HEK293 (cell line): ENCODE measurements around the gene UBFD1.

Experiments
- CTCF ChIA-PET: fragments of 350-600 bp; formaldehyde crosslinking; extraction: SDS; loops from one replicate; lab custom pipeline; 2021; ENCODE audit warnings: antibody characterized with exemption; lab: Yijun Ruan, JAX
- POLR2A ChIA-PET: fragments of 300-600 bp; formaldehyde crosslinking; extraction: SDS; loops from one replicate; lab custom pipeline; 2020; ENCODE audit warnings: antibody characterized with exemption, inconsistent platforms; lab: Yijun Ruan, JAX
- H3K27ac ChIP-seq: fragments of 200-500 bp; sonication (Bioruptor generic); 2 replicates; pipeline ENCODE4 v1.5.1; 2014; ENCODE audit warnings: low read depth, low read length, control low read depth, inconsistent platforms; ENCODE audit errors: extremely low read depth
- H3K36me3 ChIP-seq, 2 experiments: fragments of 200-500 bp in 1 of 2; sonication (Bioruptor generic) in 1 of 2; 1 replicate in 1 of 2; 2 replicates in 1 of 2; pipeline ENCODE4 v1.5.1; 2014 to 2017; ENCODE audit warnings: inconsistent platforms in 2 of 2, low read length in 2 of 2; ENCODE audit not compliant: control insufficient read depth in 2 of 2, insufficient read depth in 1 of 2
- H3K4me1 ChIP-seq: fragments of 200-500 bp; sonication (Bioruptor generic); 2 replicates; pipeline ENCODE4 v1.5.1; 2014; ENCODE audit warnings: mild to moderate bottlenecking, low read length, inconsistent platforms; ENCODE audit not compliant: control insufficient read depth, insufficient read depth
- H3K4me3 ChIP-seq: 2 replicates; pipeline ENCODE4 v1.5.1; 2011; ENCODE audit warnings: low read depth, mild to moderate bottlenecking, control low read depth, low read length, moderate library complexity
- H3K9me3 ChIP-seq: fragments of 200-500 bp; sonication (Bioruptor generic); 2 replicates; pipeline ENCODE4 v1.5.1; 2014; ENCODE audit warnings: low read depth, low read length, inconsistent platforms; ENCODE audit not compliant: control insufficient read depth, insufficient read depth
- HOXC10 ChIP-seq: sonication (generic); formaldehyde crosslinking; IDR thresholded peaks from 2 replicates; pipeline ENCODE4 v1.8.1; 2023; ENCODE audit warnings: mild to moderate bottlenecking, missing genetic modification reagents
- INSM2 ChIP-seq: fragments of 450-650 bp; formaldehyde crosslinking; IDR thresholded peaks from 2 replicates; pipeline ENCODE4 v1.5.1; 2016; ENCODE audit warnings: missing biosample characterization, missing genetic modification characterization
- OSR2 ChIP-seq: fragments of 450-650 bp; formaldehyde crosslinking; IDR thresholded peaks from 2 replicates; pipeline ENCODE4 v1.5.1; 2016; ENCODE audit warnings: missing biosample characterization, missing genetic modification characterization
- ZBTB7A ChIP-seq: fragments of 450-650 bp; formaldehyde crosslinking; IDR thresholded peaks from 2 replicates; pipeline ENCODE4 v1.5.1; 2016; ENCODE audit warnings: low read depth, missing biosample characterization, missing genetic modification characterization
- ZFP69B ChIP-seq: fragments of 450-650 bp; formaldehyde crosslinking; IDR thresholded peaks from 2 replicates; pipeline ENCODE4 v1.5.1; 2016; ENCODE audit warnings: missing biosample characterization, missing genetic modification characterization
- ZNF121 ChIP-seq: fragments of 450-650 bp; formaldehyde crosslinking; IDR thresholded peaks from 2 replicates; pipeline ENCODE4 v1.5.1; 2016; ENCODE audit warnings: missing biosample characterization, missing genetic modification characterization
- ZNF18 ChIP-seq: fragments of 450-650 bp; formaldehyde crosslinking; IDR thresholded peaks from 2 replicates; pipeline ENCODE4 v1.5.1; 2016; ENCODE audit warnings: missing biosample characterization, missing genetic modification characterization
- ZNF2 ChIP-seq: fragments of 450-650 bp; formaldehyde crosslinking; IDR thresholded peaks from 2 replicates; pipeline ENCODE4 v1.5.1; 2016; ENCODE audit warnings: missing biosample characterization, missing genetic modification characterization
- ZNF335 ChIP-seq: fragments of 450-650 bp; formaldehyde crosslinking; conservative IDR thresholded peaks from 2 replicates; pipeline ENCODE4 v1.5.1; 2016; ENCODE audit warnings: missing biosample characterization, missing genetic modification characterization
- ZNF488 ChIP-seq: fragments of 450-650 bp; formaldehyde crosslinking; IDR thresholded peaks from 2 replicates; pipeline ENCODE4 v1.5.1; 2016; ENCODE audit warnings: missing biosample characterization, missing genetic modification characterization
- ZNF501 ChIP-seq: fragments of 450-650 bp; formaldehyde crosslinking; IDR thresholded peaks from 2 replicates; pipeline ENCODE4 v1.5.1; 2016; ENCODE audit warnings: missing biosample characterization, missing genetic modification characterization
- ZNF529 ChIP-seq: fragments of 450-650 bp; formaldehyde crosslinking; IDR thresholded peaks from 2 replicates; pipeline ENCODE4 v1.5.1; 2017; ENCODE audit warnings: missing genetic modification characterization, missing biosample characterization; ENCODE audit not compliant: insufficient replicate concordance
- ZNF549 ChIP-seq: fragments of 450-650 bp; IDR thresholded peaks from 2 replicates; pipeline ENCODE4 v1.5.1; 2018; ENCODE audit warnings: missing biosample characterization, missing genetic modification characterization, mild to moderate bottlenecking, inconsistent platforms, moderate library complexity
- ZNF600 ChIP-seq: fragments of 450-650 bp; formaldehyde crosslinking; IDR thresholded peaks from 2 replicates; pipeline ENCODE4 v1.5.1; 2016; ENCODE audit warnings: missing biosample characterization, missing genetic modification characterization
- ZNF629 ChIP-seq: fragments of 450-650 bp; formaldehyde crosslinking; IDR thresholded peaks from 2 replicates; pipeline ENCODE4 v1.5.1; 2017; ENCODE audit warnings: missing biosample characterization, missing genetic modification characterization
- ZNF660 ChIP-seq: fragments of 450-650 bp; IDR thresholded peaks from 2 replicates; pipeline ENCODE4 v1.5.1; 2018; ENCODE audit warnings: missing biosample characterization, mild to moderate bottlenecking, missing genetic modification characterization
- ZNF707 ChIP-seq: fragments of 450-650 bp; formaldehyde crosslinking; IDR thresholded peaks from 2 replicates; pipeline ENCODE4 v1.5.1; 2016; ENCODE audit warnings: missing biosample characterization, missing genetic modification characterization
- ZNF776 ChIP-seq: fragments of 450-650 bp; formaldehyde crosslinking; IDR thresholded peaks from 2 replicates; pipeline ENCODE4 v1.5.0; 2017; ENCODE audit warnings: missing biosample characterization, missing genetic modification characterization, borderline replicate concordance
- ZNF843 ChIP-seq: fragments of 450-650 bp; formaldehyde crosslinking; IDR thresholded peaks from 2 replicates; pipeline ENCODE4 v1.5.1; 2016; ENCODE audit warnings: missing biosample characterization, missing genetic modification characterization

Gene UBFD1

GRCh38 chr16:23519282-23519681 lies 38.2 kb upstream of the UBFD1 start:
- H3K36me3 ChIP-seq, result peaks cover 4 to 39% of the 10 kb centered on the region in 2 experiments; a peak in 2 of 3 replicates
- no peak overlapping the region for H3K27ac ChIP-seq
- no peak overlapping the region for H3K4me3 ChIP-seq
- CTCF ChIA-PET, result interaction anchor here (0.6 kb wide), 1 partner anchor 31 kb away, joined by 5 read pairs; no protein-coding TSS in a partner anchor
- H3K9me3 ChIP-seq, result no peaks in the 10 kb centered on the region
- no peaks in the 10 kb centered on the region for H3K4me1 ChIP-seq
- TF ChIP-seq ZNF843 (tag by site-specific recombination), result no peak
- TF ChIP-seq ZNF660 (tag by site-specific recombination), result no peak
- no peak for TF ChIP-seq ZFP69B (tag by site-specific recombination)
- TF ChIP-seq ZNF776 (tag by site-specific recombination), result no peak
- no peak for TF ChIP-seq INSM2 (tag by site-specific recombination)
- POLR2A ChIA-PET, result no interaction called here

GRCh38 chr16:23520500-23520899 lies 37.0 kb upstream of the UBFD1 start:
- POLR2A ChIA-PET, result no interaction called here
- Histone ChIP-seq H3K36me3 (peaks cover 0 to 51% of the 10 kb centered on the region in 2 experiments; a peak in 2 of 3 replicates), H3K9me3 (no peaks in the 10 kb centered on the region), H3K4me1 (no peaks in the 10 kb centered on the region), H3K27ac (no peak overlapping the region), H3K4me3 (no peak overlapping the region)
- CTCF ChIA-PET, result no interaction called here
- TF ChIP-seq ZNF488 (tag by site-specific recombination), result no peak
- TF ChIP-seq ZNF335 (tag by site-specific recombination), result no peak
- TF ChIP-seq ZNF18 (tag by site-specific recombination), result no peak
- TF ChIP-seq ZNF629 (tag by site-specific recombination), result no peak
- no peak for TF ChIP-seq ZNF600 (tag by site-specific recombination)
- no peak for TF ChIP-seq ZNF529 (tag by site-specific recombination)
- no peak for TF ChIP-seq ZNF549 (tag by site-specific recombination)
- TF ChIP-seq HOXC10 (CRISPR knock-in tag), result no peak
- TF ChIP-seq ZNF2 (tag by site-specific recombination), result no peak
- no peak for TF ChIP-seq ZBTB7A (tag by site-specific recombination)
- no peak for TF ChIP-seq OSR2 (tag by site-specific recombination)

GRCh38 chr16:23521037-23521743 lies 36.3 kb upstream of the UBFD1 start:
- POLR2A ChIA-PET, result interaction anchor here (0.7 kb wide), 1 partner anchor 32 kb away, joined by 3 read pairs; no protein-coding TSS in a partner anchor
- Histone ChIP-seq H3K9me3 (no peaks in the 10 kb centered on the region), H3K4me1 (no peaks in the 10 kb centered on the region), H3K4me3 (no peak overlapping the region), H3K27ac (no peak overlapping the region), H3K36me3 (peaks cover 0 to 51% of the 10 kb centered on the region in 2 experiments; a peak in 2 of 3 replicates)
- CTCF ChIA-PET, result no interaction called here
- TF ChIP-seq ZNF707 (tag by site-specific recombination) (no peak), ZNF501 (tag by site-specific recombination) (no peak), ZNF121 (tag by site-specific recombination) (peak; percentile 99)
